SJSA1 (cell line): ENCODE data around the gene KAZN. TPM values are rescaled to one million over a fixed set of nuclear protein-coding genes. Genes with fewer than 3 reads are reported as not detected.
A peak's percentile ranks its signal among the peaks of the same experiment; 100 is the strongest.

ENCODE experiments used
- DNase-seq, 2 experiments: peaks; one replicate each; pipeline ENCODE4 v3.0.0-alpha.2; 2015 to 2020; ENCODE audit warnings: low spot score in 2 of 2, low read depth in 1 of 2
- H3K27ac ChIP-seq: fragments of 250-450 bp; sonication (Bioruptor Pico); 2 replicates; pipeline ENCODE4 v1.5.1; 2020; ENCODE audit warnings: mild to moderate bottlenecking, moderate library complexity
- H3K27me3 ChIP-seq: fragments of 250-450 bp; sonication (Bioruptor Pico); replicated peaks from 2 replicates; pipeline ENCODE4 v1.5.1; 2020; ENCODE audit warnings: mild to moderate bottlenecking, moderate library complexity
- H3K36me3 ChIP-seq: fragments of 250-450 bp; sonication (Bioruptor Pico); 2 replicates; pipeline ENCODE4 v1.5.1; 2020; ENCODE audit warnings: mild to moderate bottlenecking
- H3K4me1 ChIP-seq: fragments of 250-450 bp; sonication (Bioruptor Pico); replicated peaks from 2 replicates; pipeline ENCODE4 v1.6.1; 2021; ENCODE audit warnings: mild to moderate bottlenecking
- H3K4me3 ChIP-seq: fragments of 250-450 bp; sonication (Bioruptor Pico); 2 replicates; pipeline ENCODE4 v1.5.1; 2020; ENCODE audit warnings: mild to moderate bottlenecking
- H3K9me3 ChIP-seq: fragments of 250-450 bp; sonication (Bioruptor Pico); replicated peaks from 2 replicates; pipeline ENCODE4 v1.5.1; 2020; ENCODE audit warnings: mild to moderate bottlenecking
- total RNA-seq: library from RNA; depleted of rRNA; stranded (reverse); fragments of >200 nt; shearing (Covaris generic); gene quantifications from 2 replicates; pipeline ENCODE4 v1.2.3, GENCODE V29; 2014

Gene KAZN
- total RNA-seq, 1 experiment from 2014 or later = 4.2 TPM

DNA sequence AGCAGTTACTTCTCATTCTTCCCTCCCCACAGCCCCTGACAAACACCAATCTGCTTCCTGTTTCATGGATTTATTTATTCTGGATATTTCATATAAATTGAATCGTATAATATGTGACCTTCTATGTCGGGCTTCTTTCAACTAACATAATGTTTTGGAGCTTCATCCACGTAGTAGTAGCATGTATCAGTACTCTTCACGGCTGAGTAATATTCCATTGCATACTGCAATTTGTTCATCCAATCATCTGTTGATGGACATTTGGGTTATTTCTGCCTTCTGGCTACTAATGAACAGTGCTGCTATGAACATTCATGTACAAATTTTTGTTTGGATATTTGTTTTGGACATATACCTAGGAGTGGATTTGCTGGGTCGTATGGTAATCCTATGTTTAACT is 1.9 kb upstream of the KAZN start:
- peaks cover 58% of the 10 kb centered on the region for H3K27me3 ChIP-seq

DNA sequence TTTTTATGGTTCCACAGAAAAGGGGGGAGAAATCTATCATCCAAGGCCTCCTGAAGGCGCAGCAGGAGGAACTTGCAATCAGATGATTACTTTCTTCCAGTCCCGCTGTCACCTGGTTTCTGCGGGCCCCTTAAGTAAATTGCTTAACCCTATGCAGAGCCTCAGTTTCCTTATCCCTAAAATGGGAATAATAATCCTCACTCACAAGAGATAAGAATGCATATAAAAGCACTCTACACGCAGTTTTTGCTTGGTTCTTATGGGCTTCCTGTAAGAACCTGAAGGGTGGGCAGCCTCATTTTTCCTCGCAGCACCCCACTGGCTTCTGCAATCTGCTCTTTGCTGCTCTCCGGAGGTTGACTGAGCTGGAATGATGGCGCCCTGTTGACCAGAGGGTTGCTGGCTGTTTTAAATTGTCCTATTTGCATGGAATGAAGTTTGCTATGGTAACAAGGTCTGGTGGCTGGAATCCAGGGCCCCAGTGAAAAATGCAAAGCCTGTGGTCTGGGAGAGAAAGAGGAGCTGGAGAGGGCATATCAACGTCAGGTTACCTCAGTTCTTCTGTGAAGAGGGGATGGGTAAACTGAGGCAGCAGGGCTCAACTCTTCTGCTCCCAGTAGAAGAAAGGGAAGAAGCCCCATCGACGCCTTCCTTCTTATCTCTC is 1.0 kb upstream of the KAZN start:
- no peak overlapping the region for H3K4me3 ChIP-seq
- no peak overlapping the region for H3K27ac ChIP-seq
- no peak for DNase-seq
- no peaks in the 10 kb centered on the region for H3K9me3 ChIP-seq
- peaks cover 13% of the 10 kb centered on the region for H3K4me1 ChIP-seq
- H3K36me3 ChIP-seq = no peaks in the 10 kb centered on the region
- H3K27me3 ChIP-seq = peaks cover 67% of the 10 kb centered on the region

More for the DNA sequence above, 1.9 kb upstream of the KAZN start:
- Histone ChIP-seq H3K4me1 (peaks cover 13% of the 10 kb centered on the region), H3K4me3 (no peak overlapping the region), H3K9me3 (no peaks in the 10 kb centered on the region), H3K36me3 (no peaks in the 10 kb centered on the region), H3K27ac (no peak overlapping the region)
- no peak for DNase-seq

GRCh38 chr1:14598007-14598497 is 433 bp upstream of the KAZN start:
- no peak overlapping the region for H3K27ac ChIP-seq
- H3K9me3 ChIP-seq = no peaks in the 10 kb centered on the region
- H3K4me3 ChIP-seq = peak overlapping the region; percentile 11; the same call in 1 of the 2 replicates
- no peak for DNase-seq
- H3K36me3 ChIP-seq = no peaks in the 10 kb centered on the region
- peaks cover 13% of the 10 kb centered on the region for H3K4me1 ChIP-seq
- peaks cover 69% of the 10 kb centered on the region for H3K27me3 ChIP-seq

GRCh38 chr1:14599183-14599791 is 802 bp downstream of the KAZN start:
- Histone ChIP-seq H3K27ac (no peak overlapping the region), H3K9me3 (no peaks in the 10 kb centered on the region), H3K27me3 (peaks cover 72% of the 10 kb centered on the region), H3K4me3 (peak overlapping the region; percentile 11; the same call in 1 of the 2 replicates), H3K4me1 (peaks cover 13% of the 10 kb centered on the region), H3K36me3 (no peaks in the 10 kb centered on the region)
- no peak for DNase-seq

DNA sequence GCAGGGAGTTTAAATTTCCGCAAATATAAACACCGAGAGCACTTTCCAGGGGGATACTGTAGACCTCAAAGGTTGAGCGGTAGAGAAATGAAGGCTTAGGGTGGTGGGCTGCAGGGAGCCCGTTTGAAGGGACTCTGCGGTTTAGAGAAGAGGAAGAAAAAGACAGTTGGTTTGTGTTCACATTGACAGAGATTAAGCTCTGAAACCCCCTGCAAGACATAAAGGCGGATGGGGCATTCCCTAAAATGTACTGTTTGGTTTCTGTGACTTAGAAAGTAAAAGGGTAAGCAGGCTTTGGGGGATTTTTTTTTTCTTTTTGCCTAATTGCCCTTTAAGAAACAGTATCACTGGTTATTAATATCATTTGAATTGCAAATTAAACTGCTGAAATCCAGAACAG is 1.3 kb downstream of the KAZN start:
- Histone ChIP-seq H3K4me3 (no peak overlapping the region), H3K36me3 (no peaks in the 10 kb centered on the region), H3K4me1 (peaks cover 13% of the 10 kb centered on the region), H3K9me3 (no peaks in the 10 kb centered on the region), H3K27ac (no peak overlapping the region), H3K27me3 (peaks cover 72% of the 10 kb centered on the region)
- no peak for DNase-seq

- no peak overlapping the region for H3K4me3 ChIP-seq
- no peak for DNase-seq
- H3K36me3 ChIP-seq = no peaks in the 10 kb centered on the region
- H3K27ac ChIP-seq = no peak overlapping the region
- no peaks in the 10 kb centered on the region for H3K9me3 ChIP-seq
- H3K27me3 ChIP-seq = peaks cover 72% of the 10 kb centered on the region
- peaks cover 13% of the 10 kb centered on the region for H3K4me1 ChIP-seq
These were observed 2.1 kb downstream of the KAZN start for GRCh38 chr1:14600405-14601112.

- no peaks in the 10 kb centered on the region for H3K9me3 ChIP-seq
- H3K4me1 ChIP-seq = peaks cover 13% of the 10 kb centered on the region
- no peak overlapping the region for H3K4me3 ChIP-seq
- peaks cover 60% of the 10 kb centered on the region for H3K27me3 ChIP-seq
- H3K36me3 ChIP-seq = no peaks in the 10 kb centered on the region
- no peak overlapping the region for H3K27ac ChIP-seq
- no peak for DNase-seq
These were observed 3.7 kb downstream of the KAZN start for GRCh38 chr1:14602136-14602535.

DNA sequence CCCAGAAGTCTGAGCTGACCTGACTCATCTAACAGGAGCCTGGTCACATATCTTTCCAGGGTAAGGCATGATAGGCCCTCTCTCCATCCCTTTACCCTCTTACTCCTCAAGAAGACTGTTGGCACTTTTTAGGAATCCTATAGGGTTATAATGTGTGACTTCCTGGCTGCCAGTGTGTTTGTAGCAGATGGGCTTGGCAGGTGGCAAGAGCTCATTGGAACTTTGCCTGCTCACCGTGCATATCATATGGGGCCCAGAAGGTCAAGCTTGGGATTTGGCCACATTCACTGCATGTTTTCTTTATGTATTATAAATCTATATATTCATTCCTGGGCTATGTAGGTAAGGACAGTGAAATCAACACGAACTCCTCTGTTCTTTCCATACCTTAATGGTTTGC is 5.2 kb downstream of the KAZN start:
- Histone ChIP-seq H3K9me3 (no peaks in the 10 kb centered on the region), H3K36me3 (no peaks in the 10 kb centered on the region), H3K4me1 (peaks cover 8% of the 10 kb centered on the region), H3K4me3 (no peak overlapping the region), H3K27me3 (peaks cover 45% of the 10 kb centered on the region), H3K27ac (no peak overlapping the region)
- no peak for DNase-seq

- Histone ChIP-seq H3K36me3 (no peaks in the 10 kb centered on the region), H3K4me3 (no peak overlapping the region), H3K27me3 (peaks cover 37% of the 10 kb centered on the region), H3K27ac (no peak overlapping the region), H3K9me3 (no peaks in the 10 kb centered on the region), H3K4me1 (peaks cover under 1% of the 10 kb centered on the region)
- DNase-seq = no peak
These were observed 5.9 kb downstream of the KAZN start for GRCh38 chr1:14604414-14604813.

DNA sequence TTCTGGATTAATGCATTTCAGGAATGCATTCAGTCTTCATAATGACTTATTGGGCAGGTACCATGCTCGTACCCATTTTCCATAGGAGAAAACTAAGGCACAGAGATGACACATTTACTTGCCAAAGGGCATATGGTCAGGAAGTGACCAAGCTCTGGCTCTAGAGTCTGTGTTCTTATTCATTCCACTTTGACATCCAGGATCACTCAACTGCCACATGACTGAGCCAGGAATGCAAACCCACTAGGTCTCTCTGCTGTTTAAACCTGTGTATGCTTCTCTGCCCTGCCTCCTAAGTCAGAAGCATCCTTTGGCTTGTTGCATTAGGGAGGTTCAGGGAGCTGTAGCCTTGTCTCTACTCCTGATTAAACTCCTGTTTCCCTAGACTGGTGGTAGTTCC is 7.5 kb downstream of the KAZN start:
- H3K4me1 ChIP-seq = no peaks in the 10 kb centered on the region
- no peak overlapping the region for H3K27ac ChIP-seq
- no peak overlapping the region for H3K4me3 ChIP-seq
- H3K27me3 ChIP-seq = peaks cover 23% of the 10 kb centered on the region
- no peaks in the 10 kb centered on the region for H3K9me3 ChIP-seq
- DNase-seq = no peak
- H3K36me3 ChIP-seq = no peaks in the 10 kb centered on the region

GRCh38 chr1:14606632-14607031 is 8.1 kb downstream of the KAZN start:
- Histone ChIP-seq H3K4me3 (no peak overlapping the region), H3K4me1 (no peaks in the 10 kb centered on the region), H3K36me3 (no peaks in the 10 kb centered on the region), H3K27me3 (peaks cover 17% of the 10 kb centered on the region), H3K27ac (no peak overlapping the region), H3K9me3 (no peaks in the 10 kb centered on the region)
- DNase-seq = no peak

- DNase-seq = no peak
These were observed 8.8 kb downstream of the KAZN start for GRCh38 chr1:14607295-14607694.

DNA sequence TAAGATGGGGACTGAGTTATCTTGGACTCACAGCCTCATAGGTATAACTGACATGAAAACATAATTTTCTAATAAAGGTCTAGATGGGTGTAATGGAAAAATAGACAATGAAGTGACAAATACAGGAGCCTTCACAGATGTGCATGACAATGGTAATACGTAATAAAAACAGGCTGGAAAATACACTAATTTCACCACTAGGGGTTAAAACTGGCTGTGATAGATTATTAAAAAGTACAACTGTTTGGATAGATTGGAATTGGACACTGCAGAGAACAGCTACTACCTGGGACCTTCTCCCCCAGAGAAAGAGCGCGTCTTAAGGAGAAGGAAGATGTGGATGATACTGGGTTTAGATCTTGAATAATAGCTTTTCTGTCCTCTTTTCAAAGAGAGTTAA is 9.8 kb downstream of the KAZN start:
- Histone ChIP-seq H3K27ac (no peak overlapping the region), H3K4me1 (no peaks in the 10 kb centered on the region), H3K36me3 (no peaks in the 10 kb centered on the region), H3K9me3 (no peaks in the 10 kb centered on the region), H3K4me3 (no peak overlapping the region), H3K27me3 (0 out of 2 replicates have a peak, but pooled peaks cover 2% of the 10 kb centered on the region)
- DNase-seq = no peak

More at GRCh38 chr1:14607295-14607694, 8.8 kb downstream of the KAZN start:
- no peaks in the 10 kb centered on the region for H3K36me3 ChIP-seq
- H3K4me1 ChIP-seq = no peaks in the 10 kb centered on the region
- H3K27ac ChIP-seq = no peak overlapping the region
- H3K27me3 ChIP-seq = peaks cover 11% of the 10 kb centered on the region
- no peak overlapping the region for H3K4me3 ChIP-seq
- no peaks in the 10 kb centered on the region for H3K9me3 ChIP-seq

DNA sequence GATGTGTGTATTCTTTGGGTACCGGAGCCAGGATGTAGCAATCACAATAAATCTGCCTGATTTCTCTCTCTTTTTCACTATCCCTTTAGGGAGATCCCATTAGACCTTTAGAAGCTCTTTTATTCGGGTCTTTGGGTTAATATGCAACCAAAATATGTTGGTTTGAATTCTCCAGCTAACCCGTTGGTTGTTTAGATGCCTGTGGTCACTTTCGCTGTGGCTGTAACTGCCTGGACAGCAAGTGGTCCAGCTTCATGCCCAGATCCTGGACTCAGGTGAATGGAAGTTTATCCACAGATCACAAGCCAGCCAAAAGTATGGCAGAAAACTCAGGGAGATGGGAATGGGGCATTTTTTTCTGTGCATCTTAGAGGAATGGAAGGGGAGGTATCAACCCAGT is 12.3 kb downstream of the KAZN start:
- no peaks in the 10 kb centered on the region for H3K36me3 ChIP-seq
- no peaks in the 10 kb centered on the region for H3K4me1 ChIP-seq
- H3K27ac ChIP-seq = no peak overlapping the region
- DNase-seq = no peak
- H3K4me3 ChIP-seq = no peak overlapping the region
- no peaks in the 10 kb centered on the region for H3K27me3 ChIP-seq
- no peaks in the 10 kb centered on the region for H3K9me3 ChIP-seq
